GM12874 (cell line): ENCODE measurements around the gene DRC7.

Experiments used
- TF ChIP-seq, protein P1 (sequence below): IDR thresholded peaks from 2 replicates; pipeline ENCODE4 v1.5.1; 2011; ENCODE audit warnings: low read depth, mild to moderate bottlenecking, control low read depth, low read length, moderate library complexity; ENCODE audit not compliant: insufficient read depth

Gene DRC7

DNA sequence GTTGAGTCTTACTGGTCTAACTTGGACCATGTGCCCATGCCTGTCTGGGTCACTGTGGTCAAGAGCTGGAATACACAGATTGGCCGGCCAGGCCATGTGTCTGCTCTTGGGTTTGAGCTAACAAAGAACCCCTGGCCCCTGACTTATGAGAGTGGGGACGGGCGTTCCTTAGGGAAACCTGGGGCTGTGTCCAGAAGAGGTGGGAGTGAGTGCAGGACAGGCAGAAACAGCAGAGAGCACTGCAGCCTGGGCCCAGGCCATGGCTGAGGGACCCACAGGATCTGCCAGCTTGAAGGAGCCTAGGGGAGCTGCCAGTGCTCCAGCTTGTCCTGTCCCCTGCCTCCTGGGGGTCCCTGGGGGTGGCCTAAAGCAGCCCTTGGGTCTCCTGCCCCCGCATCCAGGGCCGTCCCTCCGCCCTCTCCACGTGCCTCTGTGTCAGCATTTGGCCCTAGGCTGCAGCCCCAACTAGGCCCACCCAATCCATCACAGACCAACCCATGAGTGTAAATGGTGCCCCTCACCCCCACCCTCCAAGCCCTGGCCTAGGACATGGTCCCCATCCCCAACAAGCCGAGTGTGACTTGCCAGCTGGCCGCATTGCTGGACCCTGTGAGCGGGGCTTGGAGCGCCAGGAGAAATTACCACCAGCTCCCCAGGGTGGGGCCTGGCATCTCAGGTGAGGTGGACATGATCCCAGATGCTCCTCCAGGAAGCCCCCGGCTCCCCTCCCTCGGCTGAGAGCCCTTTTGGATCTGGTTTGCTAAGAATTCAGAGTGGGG, 12.5 kb upstream of the DRC7 start:
- TF ChIP-seq, protein P1, sequence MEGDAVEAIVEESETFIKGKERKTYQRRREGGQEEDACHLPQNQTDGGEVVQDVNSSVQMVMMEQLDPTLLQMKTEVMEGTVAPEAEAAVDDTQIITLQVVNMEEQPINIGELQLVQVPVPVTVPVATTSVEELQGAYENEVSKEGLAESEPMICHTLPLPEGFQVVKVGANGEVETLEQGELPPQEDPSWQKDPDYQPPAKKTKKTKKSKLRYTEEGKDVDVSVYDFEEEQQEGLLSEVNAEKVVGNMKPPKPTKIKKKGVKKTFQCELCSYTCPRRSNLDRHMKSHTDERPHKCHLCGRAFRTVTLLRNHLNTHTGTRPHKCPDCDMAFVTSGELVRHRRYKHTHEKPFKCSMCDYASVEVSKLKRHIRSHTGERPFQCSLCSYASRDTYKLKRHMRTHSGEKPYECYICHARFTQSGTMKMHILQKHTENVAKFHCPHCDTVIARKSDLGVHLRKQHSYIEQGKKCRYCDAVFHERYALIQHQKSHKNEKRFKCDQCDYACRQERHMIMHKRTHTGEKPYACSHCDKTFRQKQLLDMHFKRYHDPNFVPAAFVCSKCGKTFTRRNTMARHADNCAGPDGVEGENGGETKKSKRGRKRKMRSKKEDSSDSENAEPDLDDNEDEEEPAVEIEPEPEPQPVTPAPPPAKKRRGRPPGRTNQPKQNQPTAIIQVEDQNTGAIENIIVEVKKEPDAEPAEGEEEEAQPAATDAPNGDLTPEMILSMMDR = no peak

DNA sequence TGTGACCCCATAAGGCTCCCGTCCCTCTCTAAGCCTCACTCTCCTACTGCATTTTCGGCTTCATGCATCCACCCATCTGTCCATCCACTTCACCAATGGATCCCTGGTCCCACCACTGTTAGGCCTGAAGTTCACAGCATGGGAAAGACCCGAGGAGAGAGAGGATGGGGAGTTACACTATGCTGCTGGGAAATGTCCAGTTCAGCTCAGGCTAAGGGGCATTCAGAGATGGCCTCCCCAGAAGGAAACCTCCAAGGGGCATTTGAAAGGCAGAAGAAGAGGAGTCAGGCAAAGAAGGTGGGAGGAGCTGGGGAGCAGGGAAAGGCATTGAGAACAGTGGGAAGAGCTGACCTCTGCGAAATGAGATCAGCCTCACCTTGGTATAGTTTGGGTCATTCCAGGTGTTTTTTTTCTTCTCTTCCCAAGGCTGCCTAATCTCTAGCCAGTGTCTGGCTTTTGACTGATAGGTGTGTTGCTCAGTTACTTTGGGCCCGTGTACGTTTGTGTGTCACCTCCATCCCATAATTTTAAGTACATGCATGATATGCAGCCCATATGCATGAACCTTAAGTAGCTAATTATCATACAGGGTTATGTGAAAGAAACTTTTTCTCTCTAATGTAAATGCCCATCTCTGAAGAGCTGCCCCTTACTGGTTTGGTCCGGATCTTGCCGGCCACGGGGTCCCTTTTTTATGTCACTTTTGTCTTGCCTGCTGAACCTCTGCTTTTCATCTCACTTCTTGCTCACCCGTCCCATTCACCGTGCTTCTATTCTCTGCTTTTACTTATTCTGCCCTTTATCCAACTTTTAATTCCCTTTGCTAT, 11.6 kb upstream of the DRC7 start:
- TF ChIP-seq, protein P1 = no peak

DNA sequence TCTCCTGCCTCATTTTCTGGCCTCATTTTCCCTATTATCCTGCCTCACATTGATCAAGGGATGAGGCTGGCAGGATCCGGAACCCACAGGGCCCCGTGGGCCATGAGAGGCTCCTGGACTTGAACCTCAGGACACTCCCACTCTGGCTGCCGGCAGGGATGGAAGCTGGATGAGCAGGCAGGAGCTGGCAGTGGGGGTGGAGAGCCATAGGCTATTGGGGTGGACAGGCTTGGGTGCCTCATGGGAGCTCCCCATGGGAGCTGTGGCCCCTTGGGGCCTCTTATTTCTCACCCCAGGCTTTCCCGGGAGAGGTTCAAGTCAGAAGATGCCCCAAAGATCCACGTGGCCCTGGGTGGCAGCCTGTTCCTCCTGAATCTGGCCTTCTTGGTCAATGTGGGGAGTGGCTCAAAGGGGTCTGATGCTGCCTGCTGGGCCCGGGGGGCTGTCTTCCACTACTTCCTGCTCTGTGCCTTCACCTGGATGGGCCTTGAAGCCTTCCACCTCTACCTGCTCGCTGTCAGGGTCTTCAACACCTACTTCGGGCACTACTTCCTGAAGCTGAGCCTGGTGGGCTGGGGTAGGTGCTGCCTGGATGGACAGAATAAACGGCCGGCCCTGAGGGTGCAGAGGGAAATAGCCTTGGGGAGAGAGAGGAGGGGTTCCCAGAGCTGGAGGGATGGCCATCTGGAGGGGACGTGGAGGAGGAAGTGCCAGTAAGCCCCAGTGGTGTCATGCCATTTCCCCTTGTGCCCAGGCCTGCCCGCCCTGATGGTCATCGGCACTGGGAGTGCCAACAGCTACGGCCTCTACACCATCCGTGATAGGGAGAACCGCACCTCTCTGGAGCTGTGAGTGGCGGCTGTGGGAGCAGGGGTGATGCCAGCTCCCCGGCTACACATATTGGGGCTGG, 10.7 kb upstream of the DRC7 start:
- TF ChIP-seq, protein P1 = no peak

DNA sequence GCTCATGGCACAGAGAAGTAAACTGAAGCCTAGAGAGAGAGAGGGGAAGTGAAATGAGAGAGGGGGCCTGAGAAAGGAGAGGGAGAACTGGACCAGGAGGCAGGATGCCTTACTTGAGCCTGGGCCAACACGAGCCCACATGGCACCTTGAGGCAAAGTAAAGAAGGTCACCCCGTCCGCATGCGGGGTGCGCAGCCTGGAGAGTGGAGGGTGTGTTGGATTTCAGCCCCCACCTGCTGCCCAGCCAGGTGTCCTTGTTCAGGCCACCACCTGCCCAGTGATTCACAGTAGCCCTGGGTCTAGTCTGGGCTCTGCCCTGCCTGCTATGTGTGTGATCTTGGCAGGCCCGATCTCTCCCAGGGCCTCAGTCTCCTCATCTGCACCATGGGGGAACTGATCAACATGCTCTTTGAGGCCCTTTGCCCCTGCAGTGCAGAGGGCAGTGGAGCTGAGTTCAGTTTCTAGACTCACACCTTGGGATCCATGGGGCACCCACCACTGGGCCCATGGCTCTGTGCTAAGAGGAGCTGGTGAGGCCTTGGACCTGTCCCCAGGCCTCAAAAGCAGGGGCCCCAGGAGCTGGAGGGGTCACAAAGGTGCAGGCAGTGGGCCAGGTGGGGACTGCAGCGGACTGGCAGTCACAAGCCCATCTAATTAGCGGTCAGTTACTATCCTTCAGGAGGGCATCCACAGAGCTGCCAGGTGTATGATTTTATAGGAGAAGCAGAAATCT, 9.8 kb upstream of the DRC7 start:
- TF ChIP-seq, protein P1 = no peak

DNA sequence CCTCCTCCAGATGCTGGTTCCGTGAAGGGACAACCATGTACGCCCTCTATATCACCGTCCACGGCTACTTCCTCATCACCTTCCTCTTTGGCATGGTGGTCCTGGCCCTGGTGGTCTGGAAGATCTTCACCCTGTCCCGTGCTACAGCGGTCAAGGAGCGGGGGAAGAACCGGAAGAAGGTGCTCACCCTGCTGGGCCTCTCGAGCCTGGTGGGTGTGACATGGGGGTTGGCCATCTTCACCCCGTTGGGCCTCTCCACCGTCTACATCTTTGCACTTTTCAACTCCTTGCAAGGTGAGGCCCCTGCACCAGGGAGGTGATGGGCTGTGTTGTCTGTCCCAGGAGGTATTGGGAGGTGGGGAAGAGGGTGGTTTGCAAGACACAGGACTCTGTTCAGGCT, 9.0 kb upstream of the DRC7 start:
- TF ChIP-seq, protein P1 = no peak

DNA sequence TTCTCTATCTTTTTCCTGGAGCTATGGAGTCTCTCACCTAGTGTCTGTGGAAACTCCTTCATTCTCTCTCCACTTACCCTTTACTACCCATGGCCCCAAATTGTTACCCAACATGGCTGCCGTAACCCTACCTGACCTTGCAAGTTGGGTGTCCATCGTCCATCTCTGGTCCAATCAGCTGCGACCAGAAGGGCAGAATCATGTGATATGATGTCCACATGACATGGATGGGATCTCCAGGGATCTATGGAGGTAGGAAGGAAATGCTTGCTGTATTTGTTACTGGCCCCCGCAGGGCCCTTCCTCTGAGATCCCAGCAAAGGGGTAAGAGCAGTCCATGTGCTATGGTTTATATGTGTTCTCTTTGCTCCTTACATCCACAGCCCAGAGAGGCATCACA, 8.0 kb upstream of the DRC7 start:
- TF ChIP-seq, protein P1 = no peak
